ENCODE measurements around the gene NEB.

NEB gene

GRCh38 chr2:151691631-151692030 lies 42.6 kb downstream of the NEB start:
- no peak for DNase-seq (ENCODE audit: low read depth)

DNA sequence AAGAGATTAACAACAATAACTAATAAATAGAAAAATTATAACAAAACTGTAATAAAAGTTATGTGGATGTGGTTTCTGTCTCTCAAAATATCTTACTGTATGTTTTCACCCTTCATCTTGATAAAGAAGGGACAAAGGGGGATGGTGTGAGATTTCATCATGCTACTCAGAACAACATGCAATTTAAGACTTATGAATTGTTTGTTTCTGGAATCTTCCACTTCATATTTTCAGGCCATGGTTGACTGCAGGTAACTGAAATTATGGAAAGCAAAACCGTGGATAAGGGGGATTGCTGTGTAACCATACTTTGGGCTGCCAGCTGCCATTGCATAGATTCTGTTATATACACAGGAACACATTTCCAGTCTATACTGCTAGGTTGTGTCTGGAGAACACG lies 45.6 kb downstream of the NEB start:
- no peak for DNase-seq (ENCODE audit: low read depth)

GRCh38 chr2:151682459-151683003 lies 51.7 kb downstream of the NEB start:
- DNase-seq (ENCODE audit: low read depth): no peak

GRCh38 chr2:151681051-151681450 lies 53.2 kb downstream of the NEB start:
- no peak for DNase-seq (ENCODE audit: low read depth)

DNA sequence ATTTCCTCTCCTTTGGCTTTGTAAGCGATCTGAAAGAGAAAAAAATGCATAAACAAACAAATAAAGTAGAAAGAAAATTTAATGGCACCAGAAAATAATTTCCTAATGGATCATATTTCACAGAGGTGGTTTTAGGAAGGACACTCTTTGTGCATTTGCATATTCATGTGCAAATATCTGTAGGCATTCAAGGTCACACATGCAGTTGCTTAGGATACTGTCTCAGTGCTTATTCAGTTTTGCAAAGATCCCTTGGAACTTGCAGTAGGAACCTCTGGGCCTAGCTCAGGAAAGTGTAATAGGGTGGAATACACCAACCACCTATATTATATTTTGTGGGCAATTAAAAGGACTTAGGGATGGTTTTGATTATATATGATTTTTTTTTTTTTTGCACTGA lies 54.3 kb downstream of the NEB start:
- DNase-seq (ENCODE audit: low read depth): no peak

- DNase-seq (ENCODE audit: low read depth): no peak
These were observed 55.4 kb downstream of the NEB start for GRCh38 chr2:151678849-151679248.

DNA sequence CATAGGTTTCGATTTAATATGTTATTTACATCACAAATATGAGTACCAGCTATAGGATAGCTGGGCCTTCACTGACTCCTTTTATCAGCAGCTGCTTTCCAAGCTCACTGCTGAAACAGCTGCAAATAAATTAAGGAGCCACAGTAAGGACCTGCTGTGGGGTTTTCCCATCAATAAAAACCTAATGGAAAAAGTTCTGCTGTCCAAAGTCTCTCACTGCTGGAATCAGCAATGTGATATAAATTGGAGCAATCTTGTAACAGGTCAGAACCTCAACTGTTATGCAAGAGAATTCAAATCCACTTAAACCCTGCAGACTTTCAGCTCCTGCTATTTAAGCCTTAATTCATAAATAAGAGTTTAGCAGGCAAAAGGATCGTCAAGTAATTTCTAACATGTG lies 61.3 kb downstream of the NEB start:
- DNase-seq (ENCODE audit: low read depth): no peak

DNA sequence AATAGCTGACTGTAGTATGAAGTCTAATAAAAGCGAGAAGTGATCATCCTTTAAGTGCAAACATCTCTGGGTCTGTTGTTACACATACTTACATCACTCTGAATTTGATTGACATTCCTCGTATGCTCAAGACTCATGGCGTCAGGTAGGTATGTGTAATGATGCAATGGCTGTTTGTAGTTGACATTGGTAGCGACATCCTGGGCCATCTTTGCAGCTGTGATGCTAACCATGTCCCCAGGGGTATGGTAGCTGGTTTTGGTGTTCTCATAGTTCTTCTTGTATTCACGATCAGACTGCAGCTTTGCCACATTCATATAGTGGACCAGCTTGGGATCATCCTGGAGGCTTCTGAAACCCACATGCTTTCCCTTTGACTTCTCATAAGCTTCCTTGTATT lies 62.0 kb downstream of the NEB start:
- DNase-seq (ENCODE audit: low read depth): no peak

DNA sequence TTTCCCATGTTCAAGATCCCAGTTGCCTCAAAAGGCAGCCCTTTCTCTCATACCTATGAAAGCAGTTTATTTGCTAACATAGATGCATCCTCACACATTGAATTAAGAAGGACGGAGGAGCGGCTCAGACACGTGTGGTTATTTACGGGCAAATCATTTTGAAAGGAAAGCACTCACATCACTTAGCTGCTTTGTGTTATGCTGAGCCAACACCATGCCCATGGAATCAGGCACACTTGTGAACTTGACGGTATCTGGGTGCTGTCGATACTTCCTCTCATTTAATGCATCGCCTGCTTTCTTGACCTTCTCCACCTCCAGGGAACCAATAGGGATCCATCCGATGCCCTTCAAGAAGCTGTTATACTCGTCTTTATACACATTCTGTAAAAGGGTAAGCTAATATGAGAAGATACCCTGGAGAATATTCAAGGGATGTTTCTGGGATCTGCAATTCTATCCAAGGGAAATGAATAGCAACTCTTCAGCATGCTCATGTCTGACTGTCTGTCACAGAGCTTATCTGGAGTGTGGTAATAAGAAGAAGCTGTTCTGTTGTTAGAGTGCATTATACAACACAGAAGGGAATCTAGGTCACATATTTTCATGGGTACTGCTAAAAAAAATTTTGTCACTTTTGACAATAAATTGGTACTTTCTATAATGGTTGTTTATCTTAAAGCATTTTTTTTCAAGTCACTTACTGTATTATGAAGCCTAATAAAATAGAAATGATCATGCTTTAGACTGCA lies 63.3 kb downstream of the NEB start:
- no peak for DNase-seq (ENCODE audit: low read depth)

DNA sequence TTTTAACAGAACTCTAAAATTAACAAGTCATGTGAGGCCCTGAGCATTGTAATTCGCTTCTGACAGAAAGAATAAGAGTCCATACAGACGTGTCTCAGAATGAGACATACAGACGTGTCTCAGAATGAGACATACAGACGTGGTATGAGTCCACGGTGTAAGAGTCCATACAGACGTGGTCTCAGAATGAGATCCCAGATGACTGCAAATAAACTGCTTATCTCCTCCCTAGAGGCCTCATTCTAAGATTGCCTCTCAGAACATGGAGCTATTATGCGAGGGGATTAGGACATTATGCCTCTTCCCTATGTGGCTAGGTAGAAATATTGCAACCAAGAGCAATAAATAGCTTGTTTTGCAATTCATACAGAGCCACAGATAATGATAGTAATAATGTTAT lies 63.9 kb downstream of the NEB start:
- no peak for DNase-seq (ENCODE audit: low read depth)

- DNase-seq (ENCODE audit: low read depth): no peak
These were observed 64.6 kb downstream of the NEB start for GRCh38 chr2:151669585-151670081.

- DNase-seq (ENCODE audit: low read depth): no peak
These were observed 65.5 kb downstream of the NEB start for GRCh38 chr2:151668737-151669136.

- DNase-seq (ENCODE audit: low read depth): no peak
These were observed 68.3 kb downstream of the NEB start for GRCh38 chr2:151665959-151666358.

- DNase-seq (ENCODE audit: low read depth): no peak
These were observed 69.8 kb downstream of the NEB start for GRCh38 chr2:151664520-151664919.

DNA sequence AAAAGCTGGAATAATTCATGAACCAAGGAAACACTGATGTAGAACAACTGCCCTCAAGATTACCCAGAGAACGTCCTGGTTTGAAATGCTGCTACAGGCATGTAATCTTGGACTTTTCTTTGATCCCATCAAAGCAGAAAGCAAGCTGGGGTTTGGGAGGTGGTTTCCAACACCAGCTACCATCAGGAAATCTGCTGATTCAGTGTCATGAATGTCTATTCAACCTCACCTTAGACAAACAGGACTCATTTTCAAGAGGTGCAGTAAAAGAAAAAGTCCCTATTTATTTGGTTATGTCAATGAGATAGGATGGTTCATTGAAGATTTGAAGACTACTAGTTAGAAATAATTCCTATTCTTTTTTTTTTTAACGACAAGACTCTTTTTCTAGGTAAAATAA lies 72.7 kb downstream of the NEB start:
- DNase-seq (ENCODE audit: low read depth): no peak

- DNase-seq (ENCODE audit: low read depth): no peak
These were observed 76.2 kb downstream of the NEB start for GRCh38 chr2:151658081-151658480.

GRCh38 chr2:151657667-151658076 lies 76.6 kb downstream of the NEB start:
- DNase-seq (ENCODE audit: low read depth): no peak

DNA sequence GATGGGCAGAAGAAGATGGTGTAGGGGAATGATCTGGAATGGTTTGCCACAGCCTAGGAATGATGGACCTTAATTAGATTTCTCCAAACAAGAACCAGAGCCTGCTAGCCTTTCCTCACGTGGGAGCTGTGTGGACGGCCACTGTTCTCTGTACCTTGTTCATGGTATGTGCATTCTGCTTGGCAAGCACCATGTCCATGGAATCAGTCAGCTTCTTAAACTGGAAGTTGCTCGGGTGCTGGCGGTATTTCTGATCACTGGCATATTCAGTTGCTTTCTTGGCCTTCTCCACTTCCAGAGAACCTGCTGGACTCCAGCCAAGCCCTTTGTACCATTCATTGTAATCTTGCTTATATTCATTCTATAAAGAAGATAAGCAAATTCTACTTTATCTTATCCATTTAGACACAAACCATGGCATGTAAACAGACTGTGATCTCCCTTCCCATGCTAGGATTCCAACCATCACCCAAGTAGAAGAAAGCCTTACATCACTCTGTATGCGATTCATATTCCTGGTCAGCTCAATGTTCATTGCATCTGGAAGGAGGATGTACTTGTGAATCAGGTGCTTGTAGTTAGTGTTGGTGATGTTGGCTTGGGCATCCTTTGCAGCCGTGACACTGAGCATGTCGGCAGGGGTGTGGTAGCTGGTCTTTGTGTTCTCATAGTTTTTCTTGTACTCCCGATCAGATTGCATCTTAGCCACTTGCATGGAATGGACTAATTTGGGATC lies 78.4 kb downstream of the NEB start:
- no peak for DNase-seq (ENCODE audit: low read depth)

DNA sequence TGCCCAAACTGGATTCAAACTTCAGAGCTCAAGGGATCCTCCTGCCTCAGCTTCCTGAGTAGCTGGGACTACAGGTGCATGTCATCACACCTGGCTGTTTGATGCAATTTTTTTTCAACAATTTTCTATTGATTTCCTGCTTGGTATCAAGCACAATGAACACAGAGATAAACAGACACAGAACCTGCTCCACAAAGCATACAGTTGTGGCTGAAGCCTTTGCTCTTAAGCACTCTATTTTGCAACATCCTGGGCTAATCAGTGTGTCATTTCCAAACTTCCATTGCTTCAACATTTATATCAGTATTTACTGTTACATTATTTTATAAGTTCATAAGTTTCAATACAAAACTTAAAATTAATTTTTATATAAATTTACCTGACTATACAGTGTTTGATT lies 79.4 kb downstream of the NEB start:
- no peak for DNase-seq (ENCODE audit: low read depth)

DNA sequence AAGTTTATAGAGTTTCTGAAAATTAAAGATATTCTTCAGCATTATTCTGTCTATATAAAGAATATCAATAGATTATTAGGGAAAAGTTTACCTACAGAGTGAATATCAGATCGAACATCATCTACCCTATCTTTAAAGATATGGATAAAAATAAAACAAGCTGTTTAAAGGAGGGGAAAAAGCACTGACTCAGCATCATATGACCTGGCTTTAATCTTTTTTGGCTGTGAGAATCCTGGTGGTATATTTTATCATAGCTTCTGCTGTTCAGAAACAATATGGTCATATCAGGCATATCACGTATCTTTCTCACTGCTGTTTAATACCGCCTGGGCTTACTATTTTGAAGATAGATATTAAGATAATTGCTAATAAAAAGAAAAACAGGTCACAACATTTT lies 80.2 kb downstream of the NEB start:
- no peak for DNase-seq (ENCODE audit: low read depth)

GRCh38 chr2:151651274-151651673 lies 83.0 kb downstream of the NEB start:
- DNase-seq (ENCODE audit: low read depth): no peak

DNA sequence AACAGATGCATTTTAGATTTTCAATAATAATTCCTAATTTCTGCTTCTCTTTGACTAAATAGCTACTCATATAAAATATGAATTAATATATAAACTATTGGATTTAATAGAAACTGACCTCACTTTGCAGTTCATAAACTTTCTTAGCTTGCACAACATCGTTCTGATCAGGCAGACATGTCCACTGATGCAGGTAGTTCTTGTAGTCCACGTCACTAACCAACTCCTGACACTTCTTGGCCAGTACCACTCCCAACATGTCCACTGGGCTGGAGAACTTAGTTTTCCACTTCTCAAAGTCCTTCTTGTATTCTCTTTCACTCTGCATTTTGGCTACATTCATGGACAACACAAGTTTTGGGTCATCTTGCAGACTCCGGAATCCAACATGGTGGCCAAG lies 83.8 kb downstream of the NEB start:
- no peak for DNase-seq (ENCODE audit: low read depth)

DNA sequence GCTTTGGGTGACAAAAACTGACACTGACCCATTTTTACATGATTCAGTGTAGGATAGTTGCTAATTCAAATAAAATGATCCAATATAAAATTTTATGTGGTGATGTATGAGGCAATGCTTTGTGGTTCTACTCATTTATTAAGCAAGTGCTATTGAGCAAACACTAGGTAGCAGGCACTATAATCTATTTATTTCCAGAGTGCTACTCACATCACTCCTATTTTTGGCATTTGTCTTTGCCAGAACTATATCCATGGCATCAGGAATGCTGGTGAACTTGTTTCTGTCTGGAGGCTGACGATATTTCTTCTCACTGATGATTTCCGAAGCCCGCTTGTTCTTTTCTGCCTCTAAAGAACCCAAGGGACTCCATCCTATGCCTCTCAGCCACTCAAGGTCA lies 84.3 kb downstream of the NEB start:
- no peak for DNase-seq (ENCODE audit: low read depth)

Measured in HS-27A (cell line).